Keratinocyte (primary cell): ENCODE measurements around the gene FBXL17. TPM values are rescaled to one million over a fixed set of nuclear protein-coding genes. Genes with fewer than 3 reads are reported as not detected.

ENCODE experiments used
- DNase-seq: peaks from one replicate; pipeline ENCODE4 v3.0.0-alpha.2; 2011; ENCODE audit warnings: low read depth, missing footprints, low spot score
- FAIRE-seq: peaks from 2 replicates; lab custom pipeline; 2011; peaks lifted over from hg19 to GRCh38; lab: Jason Lieb, UNC
- H2AFZ ChIP-seq: 2 replicates; pipeline ENCODE4 v1.6.0; 2012; ENCODE audit warnings: low read length, control low read depth, inconsistent platforms; ENCODE audit not compliant: control insufficient read depth
- H3K27ac ChIP-seq: 2 replicates; pipeline ENCODE4 v1.5.1; 2011; ENCODE audit warnings: low read length; ENCODE audit not compliant: control insufficient read depth, insufficient read depth
- H3K27me3 ChIP-seq: 3 replicates; pipeline ENCODE4 v1.6.0; 2011; ENCODE audit warnings: low read length; ENCODE audit not compliant: control insufficient read depth, insufficient read depth; ENCODE audit errors: extremely low read depth
- H3K36me3 ChIP-seq, 2 experiments: 2 replicates in 1 of 2; 3 replicates in 1 of 2; pipeline ENCODE4 v1.5.1; 2011; ENCODE audit warnings: low read length in 2 of 2, mild to moderate bottlenecking in 1 of 2; ENCODE audit not compliant: control insufficient read depth in 2 of 2, insufficient read depth in 2 of 2; ENCODE audit errors: extremely low read depth in 1 of 2
- H3K4me1 ChIP-seq: 3 replicates; pipeline ENCODE4 v1.5.1; 2011; ENCODE audit warnings: low read length; ENCODE audit not compliant: control insufficient read depth, insufficient read depth; ENCODE audit errors: extremely low read depth
- H3K4me2 ChIP-seq: 3 replicates; pipeline ENCODE4 v1.6.0; 2011; ENCODE audit warnings: low read depth, low read length; ENCODE audit not compliant: control insufficient read depth, insufficient read depth; ENCODE audit errors: extremely low read depth
- H3K4me3 ChIP-seq, 3 experiments: fragments of 200-600 bp in 1 of 3; sonication (generic) in 1 of 3; 2 replicates in 2 of 3; 3 replicates in 1 of 3; pipeline ENCODE4 v1.5.1; 2011 to 2016; ENCODE audit warnings: low read length in 3 of 3, mild to moderate bottlenecking in 3 of 3, control low read depth in 2 of 3, inconsistent platforms in 1 of 3, low read depth in 1 of 3, mixed read lengths in 1 of 3, mixed run types in 1 of 3, moderate library complexity in 1 of 3; ENCODE audit not compliant: control insufficient read depth in 2 of 3, insufficient read depth in 2 of 3; ENCODE audit errors: extremely low read depth in 1 of 3
- H3K79me2 ChIP-seq: 2 replicates; pipeline ENCODE4 v1.6.0; 2012; ENCODE audit warnings: low read length; ENCODE audit not compliant: control insufficient read depth, insufficient read depth
- H3K9ac ChIP-seq: 3 replicates; pipeline ENCODE4 v1.6.0; 2011; ENCODE audit warnings: low read length; ENCODE audit not compliant: control insufficient read depth, insufficient read depth; ENCODE audit errors: extremely low read depth
- H3K9me1 ChIP-seq: 3 replicates; pipeline ENCODE4 v1.6.0; 2011; ENCODE audit warnings: low read length; ENCODE audit not compliant: control insufficient read depth, insufficient read depth; ENCODE audit errors: extremely low read depth
- H3K9me3 ChIP-seq: 2 replicates; pipeline ENCODE4 v1.5.1; 2012; ENCODE audit warnings: low read depth, low read length; ENCODE audit not compliant: control insufficient read depth
- H4K20me1 ChIP-seq: 3 replicates; pipeline ENCODE4 v1.6.0; 2011; ENCODE audit warnings: low read length; ENCODE audit not compliant: control insufficient read depth, insufficient read depth; ENCODE audit errors: extremely low read depth
- CTCF ChIP-seq, 3 experiments: IDR thresholded peaks in 1 of 3; conservative IDR thresholded peaks in 1 of 3; optimal IDR thresholded peaks in 1 of 3; 2 replicates in 2 of 3; 3 replicates in 1 of 3; pipeline versions ENCODE3 to v1.5.1; 2011; ENCODE audit warnings: low read length in 3 of 3, mild to moderate bottlenecking in 3 of 3, moderate library complexity in 2 of 3, control low read depth in 1 of 3, inconsistent platforms in 1 of 3; ENCODE audit not compliant: insufficient read depth in 2 of 3; ENCODE audit errors: extremely low read depth in 1 of 3
- EZH2 ChIP-seq: IDR thresholded peaks from one replicate; pipeline ENCODE4 v1.6.1; 2012; ENCODE audit warnings: inconsistent platforms, mild to moderate bottlenecking, low read length, moderate library complexity
- dilution Hi-C: fragments of 300-500 bp; cut with MboI; formaldehyde crosslinking; loops from one replicate; pipeline ENCODE4 v1.7.0; 2020; ENCODE audit warnings: low sequenced_read_pairs; ENCODE audit not compliant: extremely low pct_ligation_motif_present
- polyA plus RNA-seq, 5 experiments: library from polyadenylated mRNA; depleted of rRNA in 3 of 5; stranded (reverse) in 3 of 5; stranded (forward) in 1 of 5; unstranded in 1 of 5; fragments of >200 nt; gene quantifications; 1 replicate in 1 of 5; 2 replicates in 3 of 5; 3 replicates in 1 of 5; pipeline versions ENCODE4 v1.2.1 to v1.2.3, GENCODE V29; 2011 to 2012; ENCODE audit warnings: missing spikeins in 2 of 5, low read depth in 1 of 5, low replicate concordance in 1 of 5

The FBXL17 gene
- polyA plus RNA-seq, 1 donor (not counting 4 experiments of a cell fraction or from before 2014, with no cell fraction given), result 5.7 TPM

- DNase-seq (no peak), FAIRE-seq (no peak)
- no peaks in the 10 kb centered on the region for H3K9me1 ChIP-seq
- no peaks in the 10 kb centered on the region for H3K79me2 ChIP-seq
- no peak overlapping the region for H3K4me2 ChIP-seq
- no peak overlapping the region for H3K27ac ChIP-seq
- H3K4me1 ChIP-seq, result no peaks in the 10 kb centered on the region
- no peaks in the 10 kb centered on the region for H3K36me3 ChIP-seq
- no peak for TF ChIP-seq EZH2
- no peak for TF ChIP-seq CTCF (optimal IDR thresholded peaks at IDR 0.05 in 1 of 3, IDR thresholded peaks at IDR 0.05 in 1 of 3, conservative IDR thresholded peaks at IDR 0.05 in 1 of 3; ENCODE audit: extremely low read depth in 1 of 3, insufficient read depth in 2 of 3, low read length in 3 of 3)
- no peak overlapping the region for H3K4me3 ChIP-seq
- H2AFZ ChIP-seq, result no peak overlapping the region
- dilution Hi-C loops, result no loop called here
- no peaks in the 10 kb centered on the region for H3K9me3 ChIP-seq
- H3K27me3 ChIP-seq, result no peaks in the 10 kb centered on the region
- no peaks in the 10 kb centered on the region for H4K20me1 ChIP-seq
- no peak overlapping the region for H3K9ac ChIP-seq
These were observed 493.4 kb downstream of the FBXL17 start for GRCh38 chr5:107888541-107888940.

- no peak overlapping the region for H3K4me2 ChIP-seq
These were observed 494.5 kb downstream of the FBXL17 start for GRCh38 chr5:107887166-107887943.

More at GRCh38 chr5:107887166-107887943, 494.5 kb downstream of the FBXL17 start:
- Histone ChIP-seq H2AFZ (no peak overlapping the region), H3K4me3 (no peak overlapping the region), H3K9me3 (no peaks in the 10 kb centered on the region), H3K4me1 (no peaks in the 10 kb centered on the region), H3K79me2 (no peaks in the 10 kb centered on the region), H3K27me3 (no peaks in the 10 kb centered on the region), H3K36me3 (no peaks in the 10 kb centered on the region), H4K20me1 (no peaks in the 10 kb centered on the region), H3K27ac (no peak overlapping the region), H3K9ac (no peak overlapping the region), H3K9me1 (no peaks in the 10 kb centered on the region)
- dilution Hi-C loops, result no loop called here
- TF ChIP-seq CTCF (optimal IDR thresholded peaks at IDR 0.05 in 1 of 3, IDR thresholded peaks at IDR 0.05 in 1 of 3, conservative IDR thresholded peaks at IDR 0.05 in 1 of 3; ENCODE audit: extremely low read depth in 1 of 3, insufficient read depth in 2 of 3, low read length in 3 of 3), result no peak
- TF ChIP-seq EZH2, result no peak
- DNase-seq (no peak), FAIRE-seq (no peak)
